NCI-H2196 (cell line): Measurements from ENCODE around the gene ING4.

Experiments used
- DNase-seq: peaks from one replicate; lab custom pipeline; 2025; ENCODE audit not compliant: unreplicated experiment; lab: John Stamatoyannopoulos, UW

Gene ING4

DNA sequence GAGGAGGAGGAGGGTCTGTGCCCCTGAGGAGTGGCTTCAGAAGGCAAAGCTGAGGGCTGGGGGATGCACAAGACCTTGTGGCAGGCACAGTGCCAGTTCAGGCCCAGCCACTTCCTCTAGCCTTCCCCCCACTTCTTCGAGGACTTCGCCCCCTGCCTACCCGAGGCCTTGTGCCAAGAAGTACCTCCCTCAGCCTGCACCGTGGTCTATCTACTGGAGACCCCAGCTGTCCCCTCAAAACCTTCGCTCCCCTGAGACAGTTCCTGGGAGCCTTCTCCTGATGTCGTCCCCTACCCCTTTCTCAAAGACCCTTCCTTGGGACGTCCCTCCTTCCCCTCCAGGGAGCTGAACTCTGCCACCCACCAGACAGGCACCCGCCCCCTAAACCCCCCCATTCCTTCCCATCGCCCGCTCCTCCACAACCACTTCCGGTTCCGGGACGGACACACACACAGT, 25.7 kb upstream of the ING4 start:
- DNase-seq = no peak

DNA sequence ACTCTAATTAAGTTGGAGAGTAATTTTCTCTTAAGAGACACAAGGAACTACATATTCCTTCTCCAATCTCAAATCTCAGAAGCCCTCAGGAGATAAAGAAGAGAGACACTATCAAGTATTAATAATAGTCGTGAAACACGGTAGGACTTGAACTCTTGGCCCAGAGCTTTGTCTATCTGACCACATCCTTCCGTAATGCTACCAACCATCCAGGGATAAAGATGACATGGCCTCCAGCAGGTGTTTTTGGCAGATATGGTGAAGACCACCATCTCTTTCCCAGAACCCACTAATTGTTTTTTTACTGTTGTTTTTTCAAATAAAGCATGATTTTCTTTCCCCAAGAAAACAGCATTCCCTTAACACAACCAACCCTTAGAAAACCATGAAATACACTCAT, 22.9 kb upstream of the ING4 start:
- DNase-seq = no peak

DNA sequence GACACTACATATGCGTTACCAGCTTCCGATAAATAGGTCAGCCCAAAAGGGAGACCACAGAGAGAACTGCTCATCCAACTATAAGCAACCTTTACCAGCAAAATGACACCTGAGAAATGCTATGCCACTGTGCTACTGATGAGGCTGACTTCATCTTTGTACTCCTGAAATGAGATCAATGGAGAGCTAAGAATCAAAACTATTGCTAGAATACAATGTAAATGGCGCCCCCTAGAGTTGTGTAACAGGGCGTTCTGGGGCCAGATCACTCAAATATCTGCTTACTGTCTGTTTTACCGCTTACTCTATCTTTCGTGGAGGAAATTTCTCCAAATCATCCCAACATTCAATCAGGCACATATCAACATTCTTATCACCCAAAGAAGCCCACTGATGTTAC, 21.7 kb upstream of the ING4 start:
- peak; percentile 35 for DNase-seq

DNA sequence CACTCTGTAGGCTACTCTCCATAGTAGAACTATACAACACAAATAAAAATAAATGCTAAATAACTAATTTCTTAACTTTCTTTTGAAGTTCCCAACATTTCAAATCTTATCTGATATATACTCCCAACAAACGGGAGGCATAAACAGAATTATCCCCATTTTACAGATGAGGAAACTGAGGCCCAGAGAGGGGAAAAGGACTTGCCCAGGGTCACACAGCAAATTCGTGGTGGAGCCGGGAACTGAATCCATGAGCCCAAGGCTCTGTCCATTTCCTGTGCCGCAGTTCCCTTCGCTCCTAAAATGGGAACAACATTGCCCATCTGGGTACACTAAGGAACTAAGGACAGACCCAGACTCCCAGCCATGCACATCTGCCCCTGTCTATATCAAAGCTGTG, 14.0 kb upstream of the ING4 start:
- no peak for DNase-seq

DNA sequence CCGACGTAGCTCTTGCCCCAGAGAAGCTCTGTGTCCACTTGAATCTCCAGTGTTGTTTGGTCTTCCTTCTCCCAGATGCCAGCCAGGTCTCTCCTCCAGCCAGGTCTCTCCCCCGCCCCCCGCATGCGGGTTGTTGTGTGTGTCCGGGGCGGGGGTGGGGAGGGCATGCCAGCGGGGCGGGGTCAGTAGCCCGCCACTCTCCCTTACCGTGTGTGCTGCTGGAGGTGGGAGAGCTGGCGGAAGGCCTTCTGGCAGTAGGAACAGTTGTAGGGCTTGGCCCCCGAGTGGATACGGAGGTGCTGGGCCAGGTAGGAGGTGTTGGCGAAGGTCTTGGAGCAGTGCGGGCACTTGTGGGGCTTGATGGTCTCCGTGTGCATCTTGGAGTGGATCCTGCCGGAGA, 9.2 kb upstream of the ING4 start:
- DNase-seq = no peak

DNA sequence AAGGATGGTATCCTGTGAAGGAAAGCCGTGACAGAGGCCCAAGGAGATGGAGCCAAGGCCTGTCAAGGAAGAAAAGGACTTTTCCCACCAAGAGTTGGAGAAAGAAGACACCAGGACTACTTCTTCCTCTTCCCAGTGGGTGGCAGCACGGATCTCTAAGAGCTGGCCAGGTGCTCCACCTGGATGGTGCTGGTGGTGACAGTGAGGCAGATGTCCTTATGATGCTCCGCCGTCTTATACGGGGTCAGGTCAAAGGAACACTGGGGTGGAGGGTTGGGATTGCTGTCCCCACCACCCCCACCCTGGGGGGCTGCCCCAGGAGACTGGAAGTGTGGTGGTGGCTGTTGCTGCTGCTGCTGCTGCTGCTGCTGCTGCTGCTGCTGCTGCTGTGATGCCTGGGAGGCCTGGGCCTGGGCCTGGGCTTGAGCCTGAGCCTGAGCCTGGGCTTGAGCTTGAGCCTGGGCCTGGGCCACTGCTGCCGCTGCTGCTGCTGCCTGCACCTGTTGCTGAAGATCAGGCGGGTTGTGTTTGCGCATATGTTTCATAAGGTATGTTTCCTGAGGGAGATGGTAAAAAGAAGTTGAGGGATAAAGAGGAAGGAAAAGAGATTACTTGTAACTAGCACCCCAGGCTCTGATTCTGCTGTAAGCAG, 4.8 kb upstream of the ING4 start:
- no peak for DNase-seq

DNA sequence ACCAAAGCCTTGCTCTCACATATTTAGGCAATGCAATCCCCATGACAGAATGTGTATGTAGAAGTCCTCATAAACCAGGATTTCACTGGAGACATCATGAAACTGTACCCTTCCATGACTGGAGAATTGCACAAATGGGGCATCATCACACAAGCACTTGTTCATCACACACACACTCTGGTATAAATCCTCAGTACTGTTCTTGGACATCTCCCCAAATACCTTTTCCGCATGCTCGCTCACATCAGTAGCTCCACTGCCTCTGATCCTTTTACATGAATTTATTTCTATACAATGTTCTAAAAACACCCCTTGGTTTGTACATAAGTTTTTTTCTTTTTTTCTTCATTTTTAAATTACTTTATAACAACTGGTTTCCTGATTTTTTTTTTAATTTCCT, 3.3 kb upstream of the ING4 start:
- no peak for DNase-seq

DNA sequence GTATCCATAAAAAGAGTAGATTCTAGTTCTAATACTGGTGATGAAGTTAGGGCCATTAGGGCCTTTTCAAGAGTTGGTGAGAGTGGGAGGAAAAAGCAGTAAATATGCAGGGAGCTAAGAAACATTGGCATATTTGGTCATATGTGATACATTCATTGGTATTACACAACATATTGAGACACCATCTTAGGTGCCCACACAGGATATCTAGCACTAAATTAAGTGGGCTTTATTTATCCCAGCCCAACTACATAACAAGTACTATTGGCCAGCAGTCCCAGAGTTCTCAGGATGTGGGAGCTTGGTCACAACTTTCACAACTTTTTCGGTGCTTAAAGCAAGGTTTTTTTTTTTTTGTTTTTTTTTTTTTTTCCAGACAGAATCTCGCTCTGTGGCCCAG, 2.0 kb upstream of the ING4 start:
- no peak for DNase-seq

DNA sequence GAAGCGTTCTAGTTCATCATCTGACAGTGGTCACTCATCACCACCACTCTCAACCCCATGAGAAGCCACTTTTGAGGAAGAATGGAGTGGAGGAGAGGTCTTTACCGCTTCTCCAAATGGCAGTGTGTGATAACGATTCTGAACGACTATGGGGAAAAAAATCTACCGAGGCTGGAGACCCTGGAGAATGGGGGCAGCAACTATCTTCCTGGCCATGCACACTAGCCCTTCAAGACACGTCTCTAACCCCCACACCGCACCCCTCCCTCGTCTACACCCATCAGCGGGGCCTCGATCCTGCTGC, 365 bp downstream of the ING4 start:
- peak; percentile 25 for DNase-seq

DNA sequence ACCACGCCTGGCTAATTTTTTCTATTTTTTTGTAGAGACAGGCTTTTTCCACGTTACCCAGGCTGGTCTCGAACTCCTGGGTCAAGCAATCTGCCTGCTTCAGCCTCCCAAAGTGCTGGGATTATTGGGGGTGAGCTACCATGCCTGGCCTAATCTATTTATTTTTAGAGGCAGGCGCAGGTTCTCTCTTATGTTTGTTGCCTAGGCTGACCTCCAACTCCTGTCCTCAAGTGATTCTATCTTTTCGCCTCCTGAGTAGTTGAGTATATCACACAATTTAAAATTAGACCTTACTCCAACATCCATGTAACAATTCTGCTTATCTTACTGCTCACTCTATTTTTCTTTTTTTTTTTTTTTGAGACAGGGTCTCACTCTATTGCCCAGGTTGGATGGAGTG, 8.9 kb downstream of the ING4 start:
- no peak for DNase-seq

DNA sequence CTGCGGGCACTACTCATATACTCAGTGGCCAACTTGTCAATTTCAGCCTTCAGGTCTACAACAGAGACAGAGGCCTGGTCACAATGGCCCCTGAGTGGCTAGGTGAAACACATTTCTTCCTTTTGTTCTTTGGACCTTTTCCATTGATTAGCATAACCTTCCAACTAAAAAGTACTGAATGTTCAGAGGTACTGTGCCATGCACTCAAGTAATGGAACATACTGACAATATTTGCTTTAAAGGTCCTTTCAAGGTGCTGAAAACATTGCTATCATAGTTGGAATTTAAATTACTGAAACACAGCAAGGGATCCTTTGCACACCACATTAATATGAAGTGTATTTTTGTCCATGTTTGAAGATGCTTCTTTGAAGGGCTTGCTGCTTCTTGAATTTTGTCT, 9.6 kb downstream of the ING4 start:
- no peak for DNase-seq

DNA sequence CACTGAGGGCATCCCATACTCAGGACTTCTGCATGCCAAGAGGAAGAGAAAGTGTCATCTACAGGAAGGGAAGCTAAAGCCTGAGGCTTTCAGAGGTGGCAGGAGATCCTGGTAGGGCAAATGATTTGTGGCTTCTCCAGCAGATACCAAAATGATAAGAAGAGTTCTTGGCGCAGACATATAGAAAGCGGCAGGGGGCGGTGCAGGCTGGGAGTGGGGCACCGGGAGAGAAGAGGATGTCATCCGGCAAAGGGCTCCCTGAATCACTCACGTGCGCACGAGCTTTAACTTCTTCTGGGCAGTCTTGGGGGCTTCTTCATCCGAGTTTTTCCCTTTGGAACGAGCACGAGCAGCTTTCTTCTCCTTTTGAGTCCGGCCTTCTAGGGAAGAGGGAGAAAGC, 10.5 kb downstream of the ING4 start:
- no peak for DNase-seq

DNA sequence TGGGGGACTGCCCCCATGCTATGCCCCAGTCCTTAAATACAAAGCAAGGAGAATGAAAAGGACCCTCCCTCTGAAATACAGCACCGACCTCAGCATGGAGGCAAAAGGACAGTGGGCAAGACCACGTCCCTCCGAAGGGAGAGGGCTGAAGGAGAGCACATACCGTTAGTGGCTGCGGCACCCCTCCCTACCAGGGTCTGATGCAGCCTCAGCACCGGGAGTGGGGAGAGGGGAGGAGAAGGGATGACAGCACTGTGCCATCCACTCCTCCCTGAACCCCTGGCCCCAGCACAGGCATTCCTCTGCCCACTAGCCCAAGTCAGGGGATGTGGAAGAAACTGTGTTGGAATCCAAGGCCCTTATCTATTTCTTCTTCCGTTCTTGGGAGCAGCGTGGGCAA, 12.1 kb downstream of the ING4 start:
- no peak for DNase-seq

DNA sequence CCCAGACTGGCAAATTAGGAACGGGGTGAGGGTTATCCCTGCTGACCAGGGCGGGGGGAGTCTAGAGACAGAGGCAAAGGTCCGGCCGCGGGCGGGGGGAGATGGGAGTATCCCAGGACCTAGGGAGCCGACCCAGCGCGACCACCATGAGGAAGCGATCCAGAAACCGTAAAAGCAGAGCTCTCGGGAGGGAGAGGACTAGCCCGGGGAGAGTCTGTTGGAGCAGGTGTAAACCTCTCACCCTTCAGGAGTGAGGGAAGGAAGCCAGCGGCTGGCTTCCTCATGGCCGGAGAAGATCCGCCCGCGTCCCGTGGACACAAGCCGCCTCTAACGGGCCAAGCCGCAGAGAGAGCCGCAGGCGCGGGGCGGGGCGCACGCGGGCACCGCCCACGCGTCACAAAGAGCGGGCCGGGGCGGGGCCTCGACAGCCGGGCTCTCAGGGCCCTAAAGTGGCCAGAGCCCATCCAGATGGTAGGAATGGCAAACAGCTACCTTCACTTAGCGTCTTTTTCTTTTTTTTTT, 15.8 kb downstream of the ING4 start, which contains the start of gene ACRBP:
Gene ACRBP, minus strand, starts transcription at position 350 of the 522 bp plus-strand sequence. Its CDS starts 66 bp downstream, at position 284.
- DNase-seq = no peak

DNA sequence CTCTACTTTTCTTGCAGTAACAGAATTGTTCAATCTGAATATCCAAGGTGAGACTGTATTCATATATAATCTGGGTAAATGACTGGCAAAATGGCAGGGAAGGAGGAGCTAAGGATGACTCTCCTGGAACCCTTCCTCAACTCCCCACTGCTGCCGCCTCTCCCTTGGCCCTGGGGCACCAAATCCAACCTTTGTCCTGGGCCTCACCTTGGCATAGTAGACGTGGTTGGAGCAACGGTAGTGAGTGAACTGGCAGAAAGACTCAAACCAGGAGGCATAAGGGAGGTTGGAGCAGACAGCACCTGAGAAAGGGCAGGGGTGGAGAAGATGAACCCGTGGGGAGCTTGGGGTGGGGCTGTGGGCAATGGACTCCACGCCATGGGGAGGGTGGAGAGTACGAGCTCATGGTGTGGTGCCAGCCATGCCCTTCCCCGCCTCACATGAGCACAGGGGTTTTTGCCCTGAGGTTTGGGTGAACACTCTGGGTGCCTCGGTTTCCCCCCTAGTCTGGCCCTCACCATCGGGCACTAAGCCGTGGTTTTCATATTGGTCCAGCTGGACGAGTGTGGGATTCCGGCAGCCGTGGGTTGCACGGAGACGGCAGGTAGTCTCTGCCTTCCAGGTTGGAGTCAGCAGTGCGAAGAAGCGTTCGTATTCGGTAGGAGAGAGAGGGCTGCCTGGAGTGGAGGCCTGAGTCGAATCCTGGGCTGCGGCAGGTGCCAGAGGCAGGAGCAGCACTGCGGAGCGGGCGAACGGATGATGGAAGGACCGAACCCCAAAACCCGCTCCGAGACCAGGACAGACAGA, 16.4 kb downstream of the ING4 start:
- DNase-seq = no peak

DNA sequence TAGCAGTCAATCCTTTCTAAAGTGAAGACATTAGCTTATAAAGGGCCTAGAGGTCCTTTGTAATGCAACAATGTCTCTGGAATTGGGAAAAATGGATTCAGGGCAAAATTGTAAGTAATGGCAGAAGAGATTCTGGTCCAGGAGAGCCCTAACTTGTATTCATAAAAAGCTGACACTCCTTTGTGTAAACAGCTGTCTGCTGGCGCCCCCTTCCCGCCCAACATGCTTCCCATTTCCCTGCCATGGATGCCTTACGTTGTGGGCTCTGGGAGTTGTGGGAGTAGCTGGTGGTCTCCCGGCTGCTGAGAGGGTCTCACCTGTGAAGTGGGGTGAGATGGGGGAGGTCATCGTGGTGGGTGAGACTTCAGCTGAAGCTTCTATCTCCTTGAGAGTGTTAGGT, 18.0 kb downstream of the ING4 start:
- no peak for DNase-seq

DNA sequence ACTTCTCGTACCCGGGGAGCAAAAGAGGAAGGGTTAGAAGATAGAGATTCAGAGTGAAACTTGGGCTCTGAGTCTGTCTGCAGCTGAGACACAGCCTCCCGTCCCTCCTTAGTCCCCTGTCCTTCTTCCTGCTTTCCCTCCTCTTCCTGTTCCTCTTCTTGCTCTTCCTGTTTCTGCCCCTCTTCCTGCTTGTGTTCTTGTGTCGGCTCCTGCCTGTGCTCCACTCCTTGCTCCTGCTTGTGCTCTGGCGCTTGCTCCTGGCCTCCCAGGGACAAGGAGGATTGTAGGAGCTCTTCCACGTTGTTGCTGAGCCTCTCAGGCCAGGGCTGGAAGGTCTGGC, 18.7 kb downstream of the ING4 start:
- DNase-seq = no peak

DNA sequence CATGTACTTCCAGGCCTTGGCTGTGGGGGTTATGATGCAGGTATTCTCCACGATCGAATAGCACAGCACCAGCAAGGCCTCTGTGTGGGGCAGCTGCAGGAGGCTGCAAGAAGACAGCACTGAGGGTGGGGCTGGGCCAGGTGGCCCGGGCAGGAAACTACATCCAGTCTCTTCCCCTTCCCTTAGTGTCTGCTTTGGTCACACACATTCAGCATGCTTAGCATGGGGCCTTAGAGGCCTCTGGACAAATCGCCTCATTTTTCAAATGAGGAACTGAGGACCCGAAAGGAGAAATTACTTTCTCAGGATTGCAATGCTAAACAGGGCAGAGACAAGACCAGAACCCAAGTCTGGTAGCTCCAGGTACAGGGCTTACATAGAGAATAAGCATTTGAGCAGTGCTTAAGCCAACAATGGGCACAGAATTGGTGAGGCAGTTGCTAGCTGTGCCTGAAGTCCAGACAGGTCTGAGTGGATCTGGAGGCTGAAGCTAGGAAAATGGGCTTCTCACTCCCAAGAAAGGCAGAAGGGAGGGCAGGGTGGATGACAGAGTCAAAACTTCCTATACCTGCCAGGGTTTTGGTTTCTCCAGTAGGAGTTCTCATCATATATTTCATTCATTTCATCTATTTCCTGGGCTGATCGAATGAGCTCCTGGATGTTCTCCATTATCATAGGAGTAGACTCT, 19.2 kb downstream of the ING4 start:
- DNase-seq = no peak

DNA sequence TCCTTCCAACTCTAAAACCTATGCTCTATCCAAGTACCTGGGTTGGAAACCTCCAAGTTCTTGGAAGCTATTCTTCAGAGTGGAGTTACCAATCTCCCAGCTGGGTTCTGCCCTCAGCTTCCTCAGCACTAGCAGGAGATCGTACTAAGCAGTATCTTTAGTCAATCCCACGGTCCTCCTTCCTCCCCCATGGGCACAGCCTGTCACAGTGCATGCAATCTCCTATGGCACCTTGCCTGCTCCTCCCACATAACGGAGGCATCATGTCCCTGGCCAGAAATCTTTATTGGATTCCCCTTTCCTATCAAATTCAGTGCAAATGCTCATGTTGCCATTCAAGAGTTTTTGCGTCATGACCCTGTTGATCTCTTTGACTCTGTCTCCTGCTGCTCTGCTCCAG, 21.8 kb downstream of the ING4 start:
- no peak for DNase-seq

DNA sequence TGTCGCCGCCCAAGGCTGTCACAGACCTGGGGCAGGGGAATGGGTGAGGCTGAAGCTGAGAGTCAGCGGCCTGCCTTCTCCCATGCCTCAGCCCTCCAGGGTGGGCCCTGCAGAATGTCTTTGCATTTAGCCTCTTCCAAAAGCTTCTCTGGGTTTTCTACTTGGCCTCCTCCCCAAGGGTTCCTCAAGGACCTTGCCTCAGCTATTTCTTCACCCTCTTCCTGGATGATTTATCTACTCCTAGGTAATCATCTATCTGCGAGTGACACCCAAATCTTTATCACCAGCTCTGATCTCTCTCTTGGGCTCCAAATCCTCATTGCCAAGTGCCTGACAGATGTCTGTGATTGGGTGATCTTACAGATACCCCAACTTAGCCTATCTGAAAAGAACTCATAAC, 22.4 kb downstream of the ING4 start:
- DNase-seq = no peak

DNA sequence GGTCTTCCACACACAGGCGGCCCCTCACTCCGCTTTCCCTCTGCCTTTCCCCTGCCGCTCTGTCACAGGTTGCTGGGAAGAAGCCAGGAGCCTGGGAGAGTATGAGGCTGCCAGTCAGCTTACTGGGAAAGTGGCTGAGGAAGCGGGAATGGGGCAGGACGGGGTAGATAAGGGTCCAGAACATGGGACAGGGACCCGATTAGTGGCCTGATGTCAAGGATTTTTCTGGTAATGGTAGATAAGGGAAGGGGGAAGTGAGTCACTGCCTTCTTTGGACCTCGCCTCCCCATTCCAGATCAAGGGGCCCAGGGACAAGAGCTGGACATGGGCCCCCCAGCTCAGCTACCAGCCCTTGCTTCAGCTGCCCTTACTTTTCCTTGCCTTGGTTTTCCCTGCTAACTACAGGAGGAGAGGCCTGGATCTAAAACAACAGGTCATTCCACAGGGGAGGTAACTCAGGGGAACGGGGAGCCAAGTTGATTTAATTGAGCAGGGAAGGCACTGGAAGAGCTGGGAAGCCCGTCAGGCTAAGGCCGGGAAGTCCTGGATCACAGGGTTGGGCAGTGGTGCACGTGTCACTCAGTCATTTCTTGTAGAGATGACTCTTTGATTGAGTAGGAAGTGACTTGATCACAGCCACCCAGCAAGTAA, 23.6 kb downstream of the ING4 start:
- DNase-seq = no peak

DNA sequence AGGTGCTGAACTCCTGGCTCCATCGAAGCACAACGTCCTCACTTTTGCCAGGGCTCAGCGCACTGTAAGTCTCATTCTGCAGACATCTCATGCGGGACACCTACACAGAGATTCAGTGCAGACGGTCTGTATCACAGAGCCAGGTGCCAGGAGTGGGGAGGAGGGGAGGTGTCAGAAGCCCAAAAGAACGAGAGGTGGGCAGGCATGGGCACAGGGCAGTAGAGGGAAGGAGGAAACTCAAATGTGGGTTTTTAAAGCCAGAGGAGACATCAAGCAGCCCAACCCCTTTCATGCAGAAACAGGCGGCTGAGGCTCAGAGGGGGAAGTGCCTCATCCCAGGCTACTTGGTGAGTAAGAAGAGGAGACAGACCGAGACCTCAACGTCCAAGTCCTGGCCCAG, 24.6 kb downstream of the ING4 start:
- no peak for DNase-seq
